Uterus (tissue), 2 donors: ENCODE measurements around the gene CCR9.

Experiments
- POLR2A ChIP-seq, 2 donors: fragments of 450-650 bp; IDR thresholded peaks; one replicate each; pipeline ENCODE4 v1.6.1; 2016; ENCODE audit warnings: antibody characterized with exemption in 2 of 2, mild to moderate bottlenecking in 1 of 2, moderate library complexity in 1 of 2
- TF ChIP-seq, protein P1 (sequence below), 4 experiments: fragments of 200-600 bp in 2 of 4; fragments of 450-650 bp in 2 of 4; sonication (generic) in 2 of 4; IDR thresholded peaks; one replicate each; pipeline ENCODE4 v1.5.1; 2016 to 2019; ENCODE audit warnings: antibody characterized with exemption in 4 of 4, mild to moderate bottlenecking in 2 of 4, moderate library complexity in 1 of 4

DNA sequence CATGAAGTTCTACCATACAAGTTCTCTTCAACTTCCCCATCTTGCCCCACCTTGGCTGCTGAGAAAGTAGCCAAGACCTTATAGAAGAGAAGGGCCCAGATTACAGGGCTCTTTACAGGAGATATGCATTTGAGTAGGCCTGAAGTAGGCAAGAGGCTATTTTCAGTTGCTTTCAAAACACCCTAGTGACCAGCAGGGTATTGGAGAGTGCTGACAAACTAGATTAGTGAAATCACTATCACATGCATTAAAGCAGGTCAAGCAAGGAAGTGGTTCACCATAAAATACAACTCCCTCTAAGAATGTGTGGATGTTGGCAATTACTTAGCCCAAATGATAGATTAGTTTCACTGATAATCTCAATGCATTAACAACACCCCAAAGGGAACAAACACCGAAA lies 41.7 kb upstream of the CCR9 start:
- TF ChIP-seq, protein P1, sequence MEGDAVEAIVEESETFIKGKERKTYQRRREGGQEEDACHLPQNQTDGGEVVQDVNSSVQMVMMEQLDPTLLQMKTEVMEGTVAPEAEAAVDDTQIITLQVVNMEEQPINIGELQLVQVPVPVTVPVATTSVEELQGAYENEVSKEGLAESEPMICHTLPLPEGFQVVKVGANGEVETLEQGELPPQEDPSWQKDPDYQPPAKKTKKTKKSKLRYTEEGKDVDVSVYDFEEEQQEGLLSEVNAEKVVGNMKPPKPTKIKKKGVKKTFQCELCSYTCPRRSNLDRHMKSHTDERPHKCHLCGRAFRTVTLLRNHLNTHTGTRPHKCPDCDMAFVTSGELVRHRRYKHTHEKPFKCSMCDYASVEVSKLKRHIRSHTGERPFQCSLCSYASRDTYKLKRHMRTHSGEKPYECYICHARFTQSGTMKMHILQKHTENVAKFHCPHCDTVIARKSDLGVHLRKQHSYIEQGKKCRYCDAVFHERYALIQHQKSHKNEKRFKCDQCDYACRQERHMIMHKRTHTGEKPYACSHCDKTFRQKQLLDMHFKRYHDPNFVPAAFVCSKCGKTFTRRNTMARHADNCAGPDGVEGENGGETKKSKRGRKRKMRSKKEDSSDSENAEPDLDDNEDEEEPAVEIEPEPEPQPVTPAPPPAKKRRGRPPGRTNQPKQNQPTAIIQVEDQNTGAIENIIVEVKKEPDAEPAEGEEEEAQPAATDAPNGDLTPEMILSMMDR (IDR thresholded peaks at IDR 0.05), result no peak
- TF ChIP-seq POLR2A (IDR thresholded peaks at IDR 0.05), result no peak
